Measurements from ENCODE around the gene PLG.
"Not testable (repeated sequence)": the region's sequence is repeated elsewhere in the genome, so short reads cannot be mapped to it uniquely, and the experiment has no call there.

PLG gene

GRCh38 chr6:160708993-160709392 lies 6.9 kb downstream of the PLG start:
- not testable (repeated sequence) for H3K9ac ChIP-seq (ENCODE audit: low read depth, low read length); H3K27me3 ChIP-seq (ENCODE audit: insufficient read depth, low read length); H3K9me3 ChIP-seq (ENCODE audit: insufficient read depth, low read depth, low read length); H3K27ac ChIP-seq (ENCODE audit: low read depth, low read length); H3K4me1 ChIP-seq (ENCODE audit: insufficient read depth, low read length); H3K4me3 ChIP-seq (ENCODE audit: low read length); H3K36me3 ChIP-seq (ENCODE audit: insufficient read depth, low read length)

GRCh38 chr6:160714731-160715316 lies 12.8 kb downstream of the PLG start:
- H3K4me1 ChIP-seq (ENCODE audit: insufficient read depth, low read length), result no peaks in the 10 kb centered on the region
- no peak overlapping the region for H3K9ac ChIP-seq (ENCODE audit: low read depth, low read length)
- H3K27ac ChIP-seq (ENCODE audit: low read depth, low read length), result no peak overlapping the region
- no peaks in the 10 kb centered on the region for H3K27me3 ChIP-seq (ENCODE audit: insufficient read depth, low read length)
- no peaks in the 10 kb centered on the region for H3K36me3 ChIP-seq (ENCODE audit: insufficient read depth, low read length)
- no peaks in the 10 kb centered on the region for H3K9me3 ChIP-seq (ENCODE audit: insufficient read depth, low read depth, low read length)
- 96% methylated on average over 5 of the region's 5 CpGs for WGBS
- H3K4me3 ChIP-seq (ENCODE audit: low read length), result no peak overlapping the region

GRCh38 chr6:160730911-160731310 lies 28.9 kb downstream of the PLG start:
- Histone ChIP-seq H3K4me3 (ENCODE audit: low read length) (no peak overlapping the region), H3K27ac (ENCODE audit: low read depth, low read length) (no peak overlapping the region), H3K9ac (ENCODE audit: low read depth, low read length) (no peak overlapping the region), H3K27me3 (ENCODE audit: insufficient read depth, low read length) (no peaks in the 10 kb centered on the region), H3K36me3 (ENCODE audit: insufficient read depth, low read length) (no peaks in the 10 kb centered on the region), H3K9me3 (ENCODE audit: insufficient read depth, low read depth, low read length) (no peaks in the 10 kb centered on the region), H3K4me1 (ENCODE audit: insufficient read depth, low read length) (no peaks in the 10 kb centered on the region)
- WGBS, result 61% methylated on average over 6 of the region's 6 CpGs

GRCh38 chr6:160733050-160733646 lies 31.1 kb downstream of the PLG start:
- Histone ChIP-seq H3K36me3 (ENCODE audit: insufficient read depth, low read length) (no peaks in the 10 kb centered on the region), H3K9me3 (ENCODE audit: insufficient read depth, low read depth, low read length) (no peaks in the 10 kb centered on the region), H3K4me3 (ENCODE audit: low read length) (no peak overlapping the region), H3K9ac (ENCODE audit: low read depth, low read length) (no peak overlapping the region), H3K4me1 (ENCODE audit: insufficient read depth, low read length) (no peaks in the 10 kb centered on the region), H3K27ac (ENCODE audit: low read depth, low read length) (no peak overlapping the region), H3K27me3 (ENCODE audit: insufficient read depth, low read length) (peaks cover 2% of the 10 kb centered on the region; the same call in 1 of the 2 replicates)
- WGBS, result 39% methylated on average over 7 of the region's 8 CpGs

GRCh38 chr6:160734627-160735026 lies 32.6 kb downstream of the PLG start:
- Histone ChIP-seq H3K27me3 (ENCODE audit: insufficient read depth, low read length) (peaks cover 2% of the 10 kb centered on the region; the same call in 1 of the 2 replicates), H3K4me1 (ENCODE audit: insufficient read depth, low read length) (no peaks in the 10 kb centered on the region), H3K36me3 (ENCODE audit: insufficient read depth, low read length) (no peaks in the 10 kb centered on the region), H3K9ac (ENCODE audit: low read depth, low read length) (no peak overlapping the region), H3K27ac (ENCODE audit: low read depth, low read length) (no peak overlapping the region), H3K4me3 (ENCODE audit: low read length) (no peak overlapping the region), H3K9me3 (ENCODE audit: insufficient read depth, low read depth, low read length) (no peaks in the 10 kb centered on the region)
- 98% methylated on average over 1 of the region's 1 CpG for WGBS

GRCh38 chr6:160735523-160735922 lies 33.5 kb downstream of the PLG start:
- Histone ChIP-seq H3K27me3 (ENCODE audit: insufficient read depth, low read length) (peaks cover 2% of the 10 kb centered on the region; the same call in 1 of the 2 replicates), H3K36me3 (ENCODE audit: insufficient read depth, low read length) (no peaks in the 10 kb centered on the region), H3K27ac (ENCODE audit: low read depth, low read length) (no peak overlapping the region), H3K9ac (ENCODE audit: low read depth, low read length) (no peak overlapping the region), H3K9me3 (ENCODE audit: insufficient read depth, low read depth, low read length) (no peaks in the 10 kb centered on the region), H3K4me1 (ENCODE audit: insufficient read depth, low read length) (no peaks in the 10 kb centered on the region), H3K4me3 (ENCODE audit: low read length) (no peak overlapping the region)
- WGBS, result 95% methylated on average over 2 of the region's 3 CpGs

- H3K9me3 ChIP-seq (ENCODE audit: insufficient read depth, low read depth, low read length), result no peaks in the 10 kb centered on the region
- peaks cover 2% of the 10 kb centered on the region; the same call in 1 of the 2 replicates for H3K27me3 ChIP-seq (ENCODE audit: insufficient read depth, low read length)
- no peak overlapping the region for H3K9ac ChIP-seq (ENCODE audit: low read depth, low read length)
- H3K27ac ChIP-seq (ENCODE audit: low read depth, low read length), result no peak overlapping the region
- 94% methylated on average over 5 of the region's 5 CpGs for WGBS
- no peaks in the 10 kb centered on the region for H3K36me3 ChIP-seq (ENCODE audit: insufficient read depth, low read length)
- H3K4me1 ChIP-seq (ENCODE audit: insufficient read depth, low read length), result no peaks in the 10 kb centered on the region
- no peak overlapping the region for H3K4me3 ChIP-seq (ENCODE audit: low read length)
Measured at GRCh38 chr6:160737934-160738333, 35.9 kb downstream of the PLG start.

- Histone ChIP-seq H3K4me3 (ENCODE audit: low read length) (no peak overlapping the region), H3K4me1 (ENCODE audit: insufficient read depth, low read length) (no peaks in the 10 kb centered on the region), H3K36me3 (ENCODE audit: insufficient read depth, low read length) (no peaks in the 10 kb centered on the region), H3K27ac (ENCODE audit: low read depth, low read length) (no peak overlapping the region), H3K9me3 (ENCODE audit: insufficient read depth, low read depth, low read length) (no peaks in the 10 kb centered on the region), H3K27me3 (ENCODE audit: insufficient read depth, low read length) (peaks cover 2% of the 10 kb centered on the region; the same call in 1 of the 2 replicates), H3K9ac (ENCODE audit: low read depth, low read length) (no peak overlapping the region)
- WGBS, result 93% methylated on average over 6 of the region's 6 CpGs
Measured at GRCh38 chr6:160739955-160740354, 37.9 kb downstream of the PLG start.

- H3K27me3 ChIP-seq (ENCODE audit: insufficient read depth, low read length); H3K27ac ChIP-seq (ENCODE audit: low read depth, low read length); H3K9me3 ChIP-seq (ENCODE audit: insufficient read depth, low read depth, low read length); H3K9ac ChIP-seq (ENCODE audit: low read depth, low read length); H3K4me1 ChIP-seq (ENCODE audit: insufficient read depth, low read length); H3K4me3 ChIP-seq (ENCODE audit: low read length); H3K36me3 ChIP-seq (ENCODE audit: insufficient read depth, low read length): not testable (repeated sequence)
- WGBS, result 94% methylated on average over 7 of the region's 7 CpGs
Measured at GRCh38 chr6:160741012-160741411, 39.0 kb downstream of the PLG start.

- H3K4me1 ChIP-seq (ENCODE audit: insufficient read depth, low read length), result no peaks in the 10 kb centered on the region
- no peaks in the 10 kb centered on the region for H3K36me3 ChIP-seq (ENCODE audit: insufficient read depth, low read length)
- H3K9ac ChIP-seq (ENCODE audit: low read depth, low read length), result no peak overlapping the region
- 96% methylated on average over 2 of the region's 2 CpGs for WGBS
- no peak overlapping the region for H3K27ac ChIP-seq (ENCODE audit: low read depth, low read length)
- H3K27me3 ChIP-seq (ENCODE audit: insufficient read depth, low read length), result no peaks in the 10 kb centered on the region
- H3K9me3 ChIP-seq (ENCODE audit: insufficient read depth, low read depth, low read length), result no peaks in the 10 kb centered on the region
- no peak overlapping the region for H3K4me3 ChIP-seq (ENCODE audit: low read length)
Measured at GRCh38 chr6:160742090-160742489, 40.0 kb downstream of the PLG start.

- H3K9me3 ChIP-seq (ENCODE audit: insufficient read depth, low read depth, low read length), result no peaks in the 10 kb centered on the region
- no peaks in the 10 kb centered on the region for H3K36me3 ChIP-seq (ENCODE audit: insufficient read depth, low read length)
- H3K27ac ChIP-seq (ENCODE audit: low read depth, low read length), result no peak overlapping the region
- 38% methylated on average over 5 of the region's 5 CpGs for WGBS
- peak overlapping the region; percentile 61 for H3K9ac ChIP-seq (ENCODE audit: low read depth, low read length)
- H3K4me1 ChIP-seq (ENCODE audit: insufficient read depth, low read length), result peaks cover under 1% of the 10 kb centered on the region; the same call in 1 of the 2 replicates
- no peaks in the 10 kb centered on the region for H3K27me3 ChIP-seq (ENCODE audit: insufficient read depth, low read length)
- H3K4me3 ChIP-seq (ENCODE audit: low read length), result peak overlapping the region; percentile 31; the same call in 1 of the 2 replicates
Measured at GRCh38 chr6:160750276-160750689, 48.2 kb downstream of the PLG start.

- not testable (repeated sequence) for H3K27ac ChIP-seq (ENCODE audit: low read depth, low read length); H3K36me3 ChIP-seq (ENCODE audit: insufficient read depth, low read length); H3K4me1 ChIP-seq (ENCODE audit: insufficient read depth, low read length); H3K27me3 ChIP-seq (ENCODE audit: insufficient read depth, low read length); H3K9ac ChIP-seq (ENCODE audit: low read depth, low read length); H3K4me3 ChIP-seq (ENCODE audit: low read length); H3K9me3 ChIP-seq (ENCODE audit: insufficient read depth, low read depth, low read length)
- WGBS, result 93% methylated on average over 4 of the region's 4 CpGs
Measured at GRCh38 chr6:160753211-160753610, 51.2 kb downstream of the PLG start.

Measured in HUES64 (cell line).